HG03439 (cell line): ENCODE measurements around the gene CFLAR.
"Not testable (repeated sequence)": the region's sequence is repeated elsewhere in the genome, so short reads cannot be mapped to it uniquely, and the experiment has no call there.

Experiments
- ATAC-seq: cut with Tn5 transposase; IDR thresholded peaks from one replicate; pipeline ENCODE4 v1.9.1; 2021; ENCODE audit warnings: mild to moderate bottlenecking, moderate library complexity; ENCODE audit not compliant: unreplicated experiment

CFLAR gene

GRCh38 chr2:201144101-201145051, 28.4 kb downstream of the CFLAR start:
- no peak for ATAC-seq

- no peak for ATAC-seq
Observed at GRCh38 chr2:201148434-201148990, 32.5 kb downstream of the CFLAR start.

- no peak for ATAC-seq
Observed at GRCh38 chr2:201149064-201149820, 33.3 kb downstream of the CFLAR start.

GRCh38 chr2:201149821-201150165, 33.8 kb downstream of the CFLAR start:
- not testable (repeated sequence) for ATAC-seq

GRCh38 chr2:201150454-201151020, 34.6 kb downstream of the CFLAR start:
- ATAC-seq = no peak

GRCh38 chr2:201151127-201151981, 35.4 kb downstream of the CFLAR start:
- ATAC-seq = peak; percentile 79

- ATAC-seq = no peak
Observed at GRCh38 chr2:201152517-201152916, 36.6 kb downstream of the CFLAR start.

GRCh38 chr2:201152999-201153815, 37.2 kb downstream of the CFLAR start:
- ATAC-seq = no peak

GRCh38 chr2:201154615-201155399, 38.8 kb downstream of the CFLAR start:
- no peak for ATAC-seq

- no peak for ATAC-seq
Observed at GRCh38 chr2:201156036-201156435, 40.1 kb downstream of the CFLAR start.

- no peak for ATAC-seq
Observed at GRCh38 chr2:201156640-201157039, 40.7 kb downstream of the CFLAR start.

GRCh38 chr2:201157694-201158093, 41.7 kb downstream of the CFLAR start:
- ATAC-seq = peak; percentile 19

- peak; percentile 74 for ATAC-seq
Observed at GRCh38 chr2:201158111-201158929, 42.4 kb downstream of the CFLAR start.

GRCh38 chr2:201164166-201164565, 48.2 kb downstream of the CFLAR start:
- ATAC-seq = no peak

- no peak for ATAC-seq
Observed at GRCh38 chr2:201167546-201167945, 51.6 kb downstream of the CFLAR start.

- not testable (repeated sequence) for ATAC-seq
Observed at GRCh38 chr2:201168496-201168895, 52.5 kb downstream of the CFLAR start.

- no peak for ATAC-seq
Observed at GRCh38 chr2:201171259-201171814, 55.4 kb downstream of the CFLAR start.

GRCh38 chr2:201172279-201172678, 56.3 kb downstream of the CFLAR start:
- ATAC-seq = no peak
